Astrocyte of the spinal cord (primary cell): Measurements from ENCODE around the gene HES7.

Experiments used
- DNase-seq: peaks from one replicate; pipeline ENCODE4 v3.0.0; 2011; ENCODE audit warnings: low read depth, low spot score
- H3K4me3 ChIP-seq: 2 replicates; pipeline ENCODE4 v1.5.1; 2011; ENCODE audit warnings: low read depth, mild to moderate bottlenecking, low read length, moderate library complexity
- in situ Hi-C: cut with HindIII; loops from 2 replicates; pipeline ENCODE4 v1.10.0; 2017; ENCODE audit warnings: low sequenced_read_pairs
- TF ChIP-seq, protein P1 (sequence below): IDR thresholded peaks from 2 replicates; pipeline ENCODE4 v1.5.1; 2012; ENCODE audit warnings: low read depth, mild to moderate bottlenecking, low read length, inconsistent platforms

The HES7 gene

DNA sequence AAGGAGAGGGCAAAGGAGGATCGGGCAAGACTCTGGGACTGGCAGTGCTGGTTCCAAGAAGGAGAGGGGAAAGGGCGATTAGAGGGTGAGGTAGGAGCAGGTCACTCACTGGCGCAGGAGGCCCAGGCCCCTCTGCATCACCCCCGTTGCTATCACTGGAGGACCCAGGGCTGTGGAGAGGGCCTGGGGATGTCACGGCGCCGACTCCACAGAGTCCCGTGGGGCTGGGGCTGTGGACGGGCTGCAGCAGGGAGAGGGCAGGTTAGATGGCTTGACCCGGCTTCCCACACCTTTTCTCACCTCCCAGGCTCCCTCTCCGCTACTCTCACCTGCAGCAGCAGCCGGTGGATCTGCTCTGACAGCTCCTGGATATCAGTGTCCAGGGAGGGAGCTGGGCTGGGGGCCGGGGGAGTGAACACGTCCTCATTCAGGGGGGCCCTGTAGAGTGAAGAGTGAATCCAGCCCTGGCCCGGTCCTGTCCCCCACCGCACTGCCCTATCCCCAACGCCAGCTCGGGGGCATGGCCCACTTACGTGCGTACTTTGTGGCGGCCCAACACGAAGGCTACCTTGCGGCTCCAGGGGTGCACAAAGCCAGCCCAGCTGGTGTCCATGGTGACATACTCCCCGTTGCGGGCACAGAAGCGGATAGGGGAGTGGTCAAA, 23.4 kb upstream of the HES7 start:
- in situ Hi-C loops, result no loop called here
- DNase-seq, result no peak
- TF ChIP-seq, protein P1, sequence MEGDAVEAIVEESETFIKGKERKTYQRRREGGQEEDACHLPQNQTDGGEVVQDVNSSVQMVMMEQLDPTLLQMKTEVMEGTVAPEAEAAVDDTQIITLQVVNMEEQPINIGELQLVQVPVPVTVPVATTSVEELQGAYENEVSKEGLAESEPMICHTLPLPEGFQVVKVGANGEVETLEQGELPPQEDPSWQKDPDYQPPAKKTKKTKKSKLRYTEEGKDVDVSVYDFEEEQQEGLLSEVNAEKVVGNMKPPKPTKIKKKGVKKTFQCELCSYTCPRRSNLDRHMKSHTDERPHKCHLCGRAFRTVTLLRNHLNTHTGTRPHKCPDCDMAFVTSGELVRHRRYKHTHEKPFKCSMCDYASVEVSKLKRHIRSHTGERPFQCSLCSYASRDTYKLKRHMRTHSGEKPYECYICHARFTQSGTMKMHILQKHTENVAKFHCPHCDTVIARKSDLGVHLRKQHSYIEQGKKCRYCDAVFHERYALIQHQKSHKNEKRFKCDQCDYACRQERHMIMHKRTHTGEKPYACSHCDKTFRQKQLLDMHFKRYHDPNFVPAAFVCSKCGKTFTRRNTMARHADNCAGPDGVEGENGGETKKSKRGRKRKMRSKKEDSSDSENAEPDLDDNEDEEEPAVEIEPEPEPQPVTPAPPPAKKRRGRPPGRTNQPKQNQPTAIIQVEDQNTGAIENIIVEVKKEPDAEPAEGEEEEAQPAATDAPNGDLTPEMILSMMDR, result no peak
- no peak overlapping the region for H3K4me3 ChIP-seq

DNA sequence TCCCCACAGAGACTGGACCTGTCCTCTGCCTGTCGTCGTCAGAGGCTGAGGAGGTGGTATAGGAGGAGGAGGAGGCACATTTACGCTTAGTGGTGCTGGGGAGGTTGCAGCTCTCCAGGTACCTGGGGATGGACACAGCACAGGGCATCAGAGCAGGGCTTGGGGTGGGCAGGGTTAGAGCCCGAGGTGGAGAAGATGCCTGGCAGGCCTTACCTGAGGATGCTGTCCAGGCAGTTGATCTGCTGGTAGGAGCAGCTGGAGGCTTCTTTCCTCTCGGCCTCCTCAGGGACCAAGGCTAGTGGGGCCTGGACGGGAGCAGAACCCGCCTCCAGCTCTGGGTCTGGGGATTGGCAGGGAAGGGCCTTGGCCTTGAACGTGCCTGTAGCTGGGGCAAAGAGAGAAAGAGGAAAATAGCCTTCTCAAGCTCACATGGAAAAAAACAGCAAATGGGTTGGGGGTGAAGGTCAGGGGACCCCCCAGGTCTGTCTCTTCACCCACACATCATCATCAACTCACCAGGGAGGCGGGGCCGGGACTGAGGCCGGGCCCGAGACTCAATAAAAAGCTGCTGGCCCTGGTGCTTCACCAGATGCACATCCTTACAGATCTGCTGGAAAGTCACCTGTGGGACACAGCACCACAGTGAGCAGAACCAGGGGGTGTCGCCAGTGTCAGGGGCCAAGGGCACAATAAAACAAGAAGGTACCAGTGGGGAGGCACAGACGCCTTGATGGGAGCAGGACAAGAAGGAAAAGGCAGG, 22.7 kb upstream of the HES7 start:
- TF ChIP-seq, protein P1, result no peak
- DNase-seq, result no peak
- H3K4me3 ChIP-seq, result no peak overlapping the region
- in situ Hi-C loops, result no loop called here

DNA sequence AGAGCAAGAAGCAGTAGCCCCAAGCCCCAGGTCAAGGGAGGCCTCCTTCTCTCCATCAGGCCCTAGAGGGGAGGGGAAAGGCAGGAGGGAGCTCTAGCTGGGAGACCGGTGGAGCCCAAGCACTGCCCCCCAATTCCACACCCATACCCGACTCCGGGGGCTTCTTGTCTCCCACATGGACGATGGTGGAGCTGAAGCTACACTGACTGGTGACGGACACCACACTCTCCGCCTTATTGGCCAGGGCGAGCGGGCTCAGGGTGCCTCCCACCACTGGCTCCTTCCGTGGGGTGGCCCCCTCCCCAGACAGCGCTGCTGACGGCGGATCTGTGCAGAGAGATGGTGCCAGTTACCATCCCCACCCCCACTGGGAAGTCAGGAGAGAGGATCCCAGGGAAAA, 21.9 kb upstream of the HES7 start:
- in situ Hi-C loops, result no loop called here
- DNase-seq, result no peak
- TF ChIP-seq, protein P1, result no peak
- H3K4me3 ChIP-seq, result no peak overlapping the region

DNA sequence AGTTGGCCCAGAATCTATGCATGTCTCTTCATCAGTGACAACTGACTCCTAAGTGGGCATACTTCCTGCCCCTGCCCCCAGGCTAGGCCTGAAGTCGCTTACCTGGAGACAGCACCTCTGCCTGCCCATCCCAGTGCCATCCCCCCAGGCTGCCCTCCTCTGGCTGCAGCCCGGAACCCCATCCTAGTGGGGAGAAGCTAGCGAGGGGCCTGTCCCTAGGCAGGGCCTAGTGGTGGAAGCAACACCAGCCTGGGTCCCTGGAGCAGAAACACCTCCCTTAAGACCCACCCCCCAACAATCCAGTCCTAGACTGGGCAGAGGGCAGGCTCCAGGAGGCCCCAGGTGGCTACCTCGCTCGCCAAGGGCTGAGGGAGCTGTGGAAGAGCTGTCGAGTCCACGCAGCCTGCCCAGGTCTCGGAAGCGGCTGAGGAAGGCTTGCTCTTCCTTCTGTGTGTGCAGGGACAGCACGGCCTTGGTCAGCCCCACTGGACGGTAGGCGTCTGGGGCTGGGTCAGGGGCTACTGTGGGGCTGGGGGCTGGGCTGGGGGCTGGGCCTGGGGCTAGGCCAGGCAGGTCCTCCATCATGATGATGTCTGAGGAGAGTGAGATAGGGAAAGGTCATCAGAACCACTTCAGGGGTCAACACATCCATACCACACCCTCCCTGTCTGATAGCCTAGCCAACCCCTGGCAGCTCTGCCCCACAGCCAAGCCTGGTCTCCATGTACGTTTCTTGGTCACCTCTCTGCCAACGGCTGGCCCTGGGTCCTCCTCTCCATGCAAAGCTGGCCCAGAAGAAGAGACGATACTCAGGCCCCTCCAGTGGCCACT, 20.7 kb upstream of the HES7 start:
- H3K4me3 ChIP-seq, result no peak overlapping the region
- TF ChIP-seq, protein P1, result no peak
- DNase-seq, result no peak
- in situ Hi-C loops, result no loop called here

DNA sequence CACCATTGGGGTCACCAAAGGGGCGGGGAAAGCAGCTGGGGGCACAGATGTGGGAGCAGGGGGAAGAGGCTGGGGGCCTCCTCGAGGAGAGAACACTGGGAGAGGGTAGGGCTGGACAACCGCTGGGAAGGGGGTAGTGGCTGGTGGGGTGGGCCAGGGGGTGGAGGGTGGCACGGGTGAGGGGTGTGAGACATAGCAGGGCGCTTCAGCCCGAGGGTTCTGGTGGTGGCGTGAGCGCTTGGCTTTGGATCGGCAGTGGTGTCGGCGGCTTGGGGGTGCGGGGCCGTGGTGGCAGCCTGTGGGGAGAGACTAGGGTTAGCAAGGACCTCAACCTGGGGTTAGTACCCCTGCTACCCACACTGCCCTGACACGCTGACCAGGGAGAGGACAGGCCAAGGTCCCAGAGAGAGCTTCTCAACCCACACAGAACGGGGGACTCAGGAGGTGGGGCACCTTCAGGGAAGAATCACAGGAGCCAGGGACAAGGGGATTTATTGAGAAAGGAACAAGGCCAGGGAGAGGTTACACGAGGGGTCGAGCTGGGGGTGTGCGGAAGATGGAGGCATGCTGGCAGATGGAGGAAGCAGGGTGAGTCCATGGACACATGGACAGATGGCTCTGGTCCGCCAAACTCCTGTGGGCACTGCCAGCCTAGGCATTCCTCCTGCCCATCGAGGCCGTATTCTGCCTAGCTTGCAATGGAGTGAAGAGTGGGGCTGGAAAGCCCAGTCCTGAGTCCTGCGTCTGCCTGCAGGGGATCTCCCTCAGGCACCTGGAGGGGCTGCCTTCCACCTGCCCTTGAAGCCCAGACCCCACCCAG, 19.9 kb upstream of the HES7 start:
- in situ Hi-C loops, result no loop called here
- DNase-seq, result no peak
- TF ChIP-seq, protein P1, result no peak
- no peak overlapping the region for H3K4me3 ChIP-seq
